ENCODE results near the gene CEP295NL. TPM values are rescaled to one million over a fixed set of nuclear protein-coding genes. Genes with fewer than 3 reads are reported as not detected.
"Not testable (repeated sequence)": the region's sequence is repeated elsewhere in the genome, so short reads cannot be mapped to it uniquely, and the experiment has no call there.

The CEP295NL gene
- total RNA-seq, 1 donor from 2014 or later: 1.5 TPM

DNA sequence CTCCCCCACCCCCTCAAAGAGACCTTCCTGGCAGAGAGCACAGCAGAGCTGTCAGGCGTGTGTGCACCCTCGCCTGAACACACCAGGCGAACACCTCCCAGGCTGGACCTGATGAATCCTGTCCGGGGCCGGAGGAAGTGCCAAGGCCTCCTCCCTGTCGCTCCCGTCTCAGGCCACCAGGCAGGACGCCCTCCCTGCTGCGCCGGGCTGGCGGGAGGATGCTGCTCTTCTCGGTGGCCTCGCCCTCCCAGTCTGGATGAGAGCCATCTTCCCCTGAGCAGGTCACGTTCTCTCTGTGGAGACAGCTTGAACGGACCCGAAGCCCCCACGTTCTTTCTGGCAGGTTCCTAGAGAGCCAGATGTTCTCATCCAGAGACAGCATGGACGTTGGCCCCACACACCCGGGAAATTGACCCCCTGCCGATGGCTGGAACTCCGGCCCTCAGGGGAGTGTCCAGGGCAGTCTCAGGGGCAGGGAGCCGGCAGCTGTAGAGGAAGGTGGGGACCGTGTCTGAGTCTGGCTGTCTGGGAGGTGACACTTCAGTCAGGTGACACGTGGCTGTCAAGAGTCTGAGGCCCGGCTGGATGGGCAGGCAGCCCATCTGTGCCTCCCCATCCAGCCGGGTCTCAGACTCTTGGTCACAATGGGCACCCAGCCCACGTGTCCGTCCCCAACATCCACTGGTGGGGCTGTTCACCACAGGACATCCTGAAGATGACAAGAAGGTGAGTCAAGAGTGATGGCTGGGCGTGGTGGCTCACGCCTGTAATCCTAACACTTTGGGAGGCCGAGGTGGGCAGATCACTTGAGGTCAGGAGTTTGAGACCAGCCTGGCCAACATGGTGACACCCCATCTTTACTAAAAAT lies 27.1 kb upstream of the CEP295NL start:
- DNase-seq (ENCODE audit: low read depth): no peak

DNA sequence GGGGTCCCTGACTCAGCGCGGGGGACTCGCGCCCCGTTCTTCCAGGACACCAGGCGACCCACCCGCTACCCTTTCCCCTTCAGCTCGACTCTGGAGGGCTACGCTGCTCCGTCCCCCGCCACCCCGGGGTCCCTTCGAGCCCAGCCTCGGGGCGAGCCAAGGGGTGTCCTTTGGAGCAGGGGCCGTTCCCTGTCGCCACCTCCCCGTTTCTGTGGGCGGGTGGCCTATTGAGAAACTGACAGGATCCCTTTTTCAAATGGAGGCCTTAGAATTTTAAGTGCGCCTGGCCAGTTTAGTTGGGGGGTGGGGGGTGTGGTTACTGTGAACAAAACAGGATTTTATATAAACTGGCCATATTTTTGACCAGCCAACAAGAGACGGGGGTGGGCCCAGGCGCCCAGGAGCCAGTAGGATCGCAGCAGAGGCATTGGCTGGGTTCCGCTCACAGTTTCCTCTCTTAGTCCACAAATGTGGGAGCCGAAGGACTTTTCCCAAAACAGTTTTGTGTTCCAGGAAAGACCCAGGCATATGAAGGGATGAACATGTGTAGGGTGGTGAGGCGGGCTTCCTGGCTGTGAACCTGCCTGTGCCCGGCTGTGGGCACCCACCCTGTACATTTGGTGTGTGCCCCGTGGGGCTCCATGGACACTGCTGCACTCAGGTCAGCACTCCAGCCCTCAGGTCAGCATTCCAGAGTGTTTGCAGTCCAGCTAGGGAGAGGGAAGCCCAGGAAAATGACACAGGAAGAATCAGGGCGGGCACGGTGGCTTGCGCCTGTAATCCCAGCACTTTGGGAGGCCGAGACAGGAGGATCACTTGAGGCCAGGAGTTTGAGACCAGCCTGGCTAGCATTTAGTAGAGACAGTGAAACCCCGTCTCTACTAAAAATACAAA lies 22.9 kb upstream of the CEP295NL start:
- no peak for DNase-seq (ENCODE audit: low read depth)

DNA sequence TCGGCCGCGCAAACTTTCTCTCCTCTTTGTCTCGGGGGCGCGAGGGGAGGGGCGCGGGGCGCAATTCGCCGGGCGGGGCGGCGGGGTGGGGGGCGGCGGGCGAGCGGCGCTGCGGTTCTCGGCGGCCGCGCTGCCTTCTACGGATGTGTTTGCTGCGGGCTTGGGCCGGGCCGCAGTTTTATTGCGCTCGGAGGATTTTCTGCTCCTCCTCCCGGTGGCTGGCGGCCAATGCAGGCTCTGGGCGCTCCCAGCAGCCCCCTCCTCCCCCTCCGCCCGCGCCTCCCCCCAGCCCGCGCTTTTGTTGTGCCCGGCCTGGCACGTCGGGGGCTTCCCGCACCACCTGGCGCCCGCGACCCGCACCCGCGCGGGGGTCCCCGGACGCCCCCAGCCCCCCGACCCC lies 22.2 kb upstream of the CEP295NL start, which contains the start of gene TIMP2:
Gene TIMP2, minus strand, starts transcription at position 154 of the 400 bp plus-strand sequence. CDS start 299 bp downstream, outside the sequence.
- DNase-seq (ENCODE audit: low read depth): peak; percentile 30

DNA sequence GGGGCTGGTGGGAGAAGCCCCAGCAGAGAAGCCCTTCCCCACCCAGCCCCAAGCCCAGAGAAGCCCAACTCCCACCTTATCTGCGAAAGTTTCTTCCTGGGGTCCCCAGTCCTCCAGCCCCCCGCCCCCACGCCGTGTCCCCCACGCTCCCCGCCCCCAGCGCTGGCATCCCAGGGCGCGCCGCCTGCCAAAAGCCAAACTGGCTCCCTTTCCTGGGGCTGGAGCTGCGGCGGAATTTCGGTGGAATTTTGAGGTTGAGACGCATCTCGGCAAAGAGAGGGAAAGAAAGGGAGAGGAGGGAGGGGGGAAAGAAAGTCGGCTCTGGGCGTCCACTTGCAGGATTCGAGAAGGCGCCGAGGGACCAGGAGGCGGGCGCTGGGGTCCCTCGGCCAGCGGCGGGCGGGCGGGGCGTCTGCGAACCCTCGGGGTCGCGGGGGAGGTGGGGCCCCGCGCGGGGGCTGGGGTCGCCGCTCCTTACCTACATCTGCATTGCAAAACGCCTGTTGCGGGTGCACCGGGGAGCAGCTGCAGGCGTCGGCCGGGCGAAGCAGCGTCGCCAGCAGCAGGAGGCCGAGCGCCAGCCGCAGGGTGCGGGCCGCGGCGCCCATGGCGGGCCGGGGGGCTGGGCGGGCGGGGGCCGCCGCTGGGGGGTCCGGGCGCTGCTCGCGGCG lies 21.6 kb upstream of the CEP295NL start:
- DNase-seq (ENCODE audit: low read depth): no peak

DNA sequence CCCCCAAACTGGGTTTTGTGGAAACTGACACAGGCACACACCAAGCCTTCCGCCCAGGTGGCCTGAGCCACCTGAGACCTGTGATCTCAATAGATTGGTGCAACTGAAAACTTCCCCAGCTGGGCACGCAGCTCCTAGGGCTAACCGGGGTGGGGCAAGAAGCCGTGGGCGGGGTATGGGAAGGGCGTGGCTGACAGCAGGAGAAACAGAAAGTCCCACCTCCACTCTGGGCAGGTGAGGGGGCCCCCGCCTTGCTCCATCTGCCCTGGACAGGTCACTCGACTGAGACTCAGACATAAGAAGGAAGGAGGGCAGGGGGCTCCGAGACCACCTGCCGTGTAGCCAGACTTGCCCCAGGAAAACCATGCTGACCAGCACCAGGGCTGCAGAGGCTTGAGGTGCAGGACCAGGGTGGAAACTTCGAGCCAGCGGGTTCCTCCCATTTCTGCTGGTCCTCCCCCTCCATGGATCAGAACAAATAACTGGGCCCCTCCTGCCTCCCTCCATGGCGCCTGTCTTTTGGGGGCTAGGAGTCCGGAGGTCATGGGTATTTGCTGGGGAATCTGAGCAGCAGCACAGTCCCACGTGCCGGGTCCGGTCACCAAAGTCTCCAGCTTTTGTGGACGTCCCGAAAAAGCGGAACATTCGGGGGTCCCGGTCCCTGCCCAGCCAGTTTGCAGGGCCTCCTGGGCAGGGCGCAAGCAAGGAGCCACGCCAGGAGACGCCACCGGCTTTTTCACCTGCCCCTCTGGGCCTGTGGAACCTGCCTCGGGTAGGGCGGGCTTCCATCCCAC lies 20.9 kb upstream of the CEP295NL start:
- DNase-seq (ENCODE audit: low read depth): peak; percentile 46

DNA sequence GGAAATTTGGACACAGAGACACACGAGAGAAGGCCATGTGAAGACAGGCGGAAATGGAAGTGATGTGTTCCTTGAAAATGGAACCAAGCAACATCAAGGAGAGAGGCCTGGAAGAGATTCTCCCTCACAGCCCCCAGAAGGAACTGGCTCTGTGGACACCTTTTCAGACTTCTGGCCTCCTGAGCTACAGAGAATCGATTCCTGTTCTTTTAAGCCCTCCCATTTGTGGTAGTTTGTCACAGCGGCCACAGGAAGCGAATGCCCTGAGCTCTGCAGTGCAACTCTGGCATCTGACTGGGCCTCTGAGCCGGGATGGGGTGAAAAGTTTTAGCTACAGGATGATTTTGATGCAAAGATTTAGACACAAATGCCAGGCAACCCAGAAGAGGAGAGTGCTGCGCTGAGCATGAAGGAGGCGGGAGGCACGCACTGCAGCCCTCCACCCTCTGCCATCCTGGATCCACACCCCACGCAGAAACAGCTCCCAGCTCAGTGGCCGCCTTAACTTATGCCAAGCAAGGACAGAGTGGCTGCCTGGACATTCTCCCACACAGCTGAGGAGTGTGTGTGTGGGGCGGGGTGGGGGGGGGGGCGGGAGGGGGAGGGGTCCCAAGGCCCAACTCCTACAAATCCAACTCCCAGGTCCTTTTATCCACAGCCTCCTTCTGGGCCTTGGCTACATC lies 20.0 kb upstream of the CEP295NL start:
- DNase-seq (ENCODE audit: low read depth): no peak

DNA sequence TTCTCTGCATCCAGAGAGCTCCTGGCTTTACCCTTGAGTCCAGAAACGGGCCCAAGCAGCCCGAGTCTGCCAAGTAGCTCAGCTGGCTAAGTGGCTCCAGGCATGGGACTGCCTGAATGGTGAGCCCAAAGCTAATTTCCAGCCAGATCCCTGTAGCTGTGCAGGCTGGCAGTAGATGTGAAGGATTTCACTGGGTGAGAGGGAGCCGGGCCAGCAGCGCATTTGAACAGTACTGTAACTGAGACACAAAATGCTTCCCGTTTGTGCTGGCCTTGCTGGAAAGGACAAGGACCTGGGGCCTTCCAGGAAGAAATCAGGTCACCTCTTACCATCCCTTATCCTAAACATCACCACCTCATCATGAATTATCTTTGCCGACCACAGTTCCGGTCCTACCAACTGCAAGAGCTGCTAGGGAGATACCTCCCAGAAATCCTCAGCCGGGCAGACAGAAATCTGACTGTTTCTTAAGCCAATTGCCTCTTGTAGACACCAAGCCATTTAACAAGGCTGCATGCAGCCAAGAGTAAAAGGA lies 18.5 kb upstream of the CEP295NL start:
- no peak for DNase-seq (ENCODE audit: low read depth)

DNA sequence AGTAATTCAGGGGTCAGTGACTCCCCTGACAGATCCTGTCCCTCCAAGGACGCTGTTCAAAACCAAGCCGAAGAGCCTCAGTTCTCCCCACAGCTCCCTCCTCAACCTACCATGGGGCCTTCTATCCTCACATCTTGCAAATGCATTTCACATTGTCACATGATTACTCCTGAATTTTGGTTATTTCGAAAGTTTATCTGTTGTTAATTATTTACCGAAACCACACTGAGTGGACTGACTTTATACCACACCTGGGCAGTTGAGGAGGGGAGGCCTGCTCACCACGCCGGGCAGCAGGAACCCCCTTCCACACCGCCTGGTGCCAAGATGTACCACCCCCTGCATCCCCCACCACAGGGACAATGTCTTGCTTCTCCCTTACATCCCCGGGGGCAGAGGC lies 17.5 kb upstream of the CEP295NL start:
- DNase-seq (ENCODE audit: low read depth): peak; percentile 79

DNA sequence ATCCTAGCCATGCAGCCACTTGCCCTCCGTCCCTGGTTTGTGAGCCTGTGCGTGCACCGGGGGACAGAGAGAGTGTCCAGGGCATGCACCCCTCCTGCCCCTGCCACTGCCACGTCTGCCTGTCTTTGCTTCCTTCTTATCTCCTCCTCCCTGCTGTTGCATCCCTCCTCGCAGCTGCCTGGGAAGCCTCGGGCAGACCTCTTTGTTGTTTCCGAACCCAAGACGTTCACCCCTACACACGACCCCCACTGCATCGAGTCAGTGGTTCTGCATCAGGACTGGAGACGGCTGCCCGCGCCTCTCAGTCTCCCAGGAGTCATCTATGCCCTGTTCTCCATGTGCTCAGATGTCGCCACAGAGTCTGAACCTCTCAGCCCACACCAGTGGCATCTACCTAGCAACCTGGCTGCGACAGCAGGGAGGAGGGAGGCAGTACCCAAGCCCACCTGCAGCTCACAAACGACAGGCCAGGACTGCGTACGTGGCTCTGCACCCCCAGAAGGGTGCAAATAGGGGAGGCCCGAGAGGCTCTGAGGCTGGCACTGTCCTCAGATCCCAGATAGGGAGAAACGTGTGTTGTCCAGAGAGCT lies 17.0 kb upstream of the CEP295NL start:
- DNase-seq (ENCODE audit: low read depth): no peak

DNA sequence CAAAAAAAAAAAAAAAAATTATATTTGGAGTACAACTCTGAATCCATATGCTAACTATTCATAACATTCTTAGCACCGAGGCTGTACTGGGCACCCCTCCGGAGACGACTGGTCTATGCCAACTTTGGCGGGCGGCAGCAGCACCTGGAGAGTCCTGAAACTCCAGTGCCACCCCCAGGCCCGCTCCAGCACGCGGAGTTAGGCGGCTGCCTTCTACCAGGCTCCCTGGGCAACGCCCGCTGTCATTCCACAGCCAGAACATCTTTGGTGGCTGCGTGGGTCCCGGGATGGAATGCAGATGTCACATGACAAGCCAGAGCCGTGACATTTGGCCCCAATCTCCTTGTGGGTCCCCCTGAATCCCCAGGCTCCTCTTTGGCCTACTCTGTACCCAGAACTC lies 16.0 kb upstream of the CEP295NL start:
- no peak for DNase-seq (ENCODE audit: low read depth)

DNA sequence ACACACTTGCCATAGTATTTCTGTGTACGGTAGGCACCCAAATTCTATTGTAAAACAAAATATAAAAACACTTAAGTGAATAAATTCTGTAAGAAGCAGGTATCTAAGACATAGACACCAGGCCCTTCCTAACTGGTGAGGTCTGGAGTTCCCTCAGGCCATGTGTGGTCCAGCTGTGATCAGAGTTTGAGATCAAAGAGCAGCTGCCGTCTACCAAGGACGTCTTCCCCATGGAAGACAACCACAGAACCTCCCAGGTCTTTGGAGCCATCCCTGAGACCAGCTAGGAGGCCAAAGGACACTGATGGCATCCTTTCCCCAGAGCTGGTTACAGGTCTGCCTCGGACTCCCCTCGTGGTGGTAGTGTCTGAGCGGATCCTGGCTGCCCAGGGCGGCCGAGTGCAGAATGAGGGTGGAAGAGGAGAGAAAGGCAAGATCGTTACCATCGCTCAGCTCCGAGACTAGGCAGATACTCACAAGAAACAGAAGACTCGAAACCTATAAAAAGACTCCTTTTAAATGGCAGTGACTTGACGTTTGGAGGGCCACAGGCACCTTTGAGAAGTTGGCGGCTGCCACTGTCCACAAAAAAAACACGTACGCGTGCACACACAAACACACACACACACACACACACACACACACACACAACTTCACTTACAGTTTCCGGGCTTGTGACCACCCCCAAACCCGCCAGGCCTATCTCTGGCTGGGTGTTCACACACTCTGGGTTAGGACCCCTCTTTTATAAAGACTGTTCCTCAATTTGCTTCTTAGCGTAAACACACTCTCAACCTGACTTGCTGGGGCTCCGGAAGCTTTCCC lies 14.7 kb upstream of the CEP295NL start:
- DNase-seq (ENCODE audit: low read depth): no peak

DNA sequence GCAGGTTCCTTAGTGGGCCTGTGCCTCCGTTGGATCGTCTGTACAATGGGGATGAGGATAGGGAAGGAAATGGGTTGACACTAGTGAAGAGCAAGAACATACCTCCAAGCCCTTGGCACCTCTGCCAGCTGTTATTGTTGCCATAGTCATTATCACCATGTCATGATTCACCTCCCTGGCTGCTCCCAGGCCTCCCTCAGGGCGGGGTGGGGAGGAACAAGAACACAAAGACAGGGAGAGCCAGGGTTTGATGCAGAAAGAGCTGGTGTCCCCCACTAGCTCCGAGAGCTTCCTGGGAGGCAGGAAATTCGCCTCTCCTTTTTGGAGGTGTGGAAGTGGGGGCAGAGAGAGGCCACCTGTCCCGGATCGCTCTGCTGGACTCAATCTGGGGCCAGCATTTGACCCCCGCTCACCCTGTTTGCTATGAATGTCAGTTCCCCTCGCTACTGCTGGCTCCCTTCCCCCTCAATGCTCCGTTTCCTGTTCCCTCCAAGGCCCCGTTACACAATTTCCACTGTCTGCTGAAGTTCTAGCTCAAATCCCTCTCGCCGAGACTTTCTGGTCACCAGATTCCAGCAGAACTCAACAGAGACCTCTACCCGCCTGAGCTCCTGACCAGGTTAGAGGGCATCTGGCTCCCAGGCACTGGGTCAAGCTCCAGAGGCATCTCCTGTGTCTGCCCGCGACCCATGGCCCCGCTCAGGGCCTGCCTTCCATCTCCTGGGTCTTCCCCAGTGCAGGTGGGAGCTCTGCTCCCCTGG lies 13.1 kb upstream of the CEP295NL start:
- peak; percentile 64 for DNase-seq (ENCODE audit: low read depth)

DNA sequence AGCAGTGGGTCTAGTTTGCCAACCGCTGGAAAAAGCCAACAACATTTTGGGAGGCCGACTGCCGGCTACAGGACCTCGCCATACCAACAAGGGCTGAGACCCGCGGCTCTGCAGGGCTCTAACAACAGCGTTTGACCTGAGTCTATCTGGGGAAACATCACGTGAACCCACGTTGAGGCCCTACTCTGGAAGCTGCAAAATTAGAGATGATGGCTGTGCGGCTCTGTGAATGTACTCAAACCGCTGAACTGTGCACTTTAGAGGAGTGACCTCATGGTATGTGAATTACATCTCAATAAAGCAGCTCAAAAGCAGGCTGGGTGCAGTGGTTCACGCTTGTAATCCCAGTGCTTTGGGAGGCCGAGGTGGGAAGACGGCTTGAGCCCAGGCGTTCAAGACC lies 10.1 kb upstream of the CEP295NL start:
- no peak for DNase-seq (ENCODE audit: low read depth)

DNA sequence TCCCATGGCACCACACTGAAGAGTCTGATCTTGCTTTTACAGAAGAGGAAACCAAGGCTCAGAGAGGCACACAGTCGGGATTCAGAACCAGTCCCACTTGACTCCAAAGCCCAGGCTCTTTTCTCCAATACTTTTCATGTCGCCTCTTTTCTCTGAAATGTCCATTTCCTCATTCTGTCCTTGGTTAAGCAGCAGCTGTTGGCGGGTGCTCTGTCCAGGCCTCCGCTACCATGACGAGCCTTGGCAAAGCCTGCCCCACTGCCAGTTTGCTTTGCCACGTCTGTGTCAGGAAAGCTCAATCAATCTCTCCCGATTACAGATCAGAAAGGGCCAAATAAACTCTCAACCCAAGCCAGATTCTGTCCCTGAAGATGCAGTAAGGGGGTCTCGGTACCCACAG lies 9.1 kb upstream of the CEP295NL start:
- DNase-seq (ENCODE audit: low read depth): no peak

DNA sequence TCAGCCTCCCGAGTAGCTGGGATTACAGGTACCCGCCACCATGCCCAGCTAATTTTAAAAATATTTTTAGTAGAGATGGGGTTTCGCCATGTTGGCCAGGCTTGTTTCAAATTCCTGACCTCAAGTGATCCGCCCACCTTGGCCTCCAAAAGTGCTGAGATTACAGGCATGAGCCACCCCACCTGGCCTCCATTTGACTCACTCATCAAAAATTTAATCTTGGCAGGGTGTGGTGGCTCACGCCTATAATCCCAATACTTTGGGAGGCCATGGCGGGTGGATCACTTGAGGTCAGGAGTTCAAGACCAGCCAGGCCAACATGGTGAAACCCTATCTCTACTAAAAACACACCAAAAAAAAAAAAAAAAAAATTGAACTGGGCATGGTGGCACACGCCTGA lies 8.5 kb upstream of the CEP295NL start:
- not testable (repeated sequence) for DNase-seq (ENCODE audit: low read depth)

DNA sequence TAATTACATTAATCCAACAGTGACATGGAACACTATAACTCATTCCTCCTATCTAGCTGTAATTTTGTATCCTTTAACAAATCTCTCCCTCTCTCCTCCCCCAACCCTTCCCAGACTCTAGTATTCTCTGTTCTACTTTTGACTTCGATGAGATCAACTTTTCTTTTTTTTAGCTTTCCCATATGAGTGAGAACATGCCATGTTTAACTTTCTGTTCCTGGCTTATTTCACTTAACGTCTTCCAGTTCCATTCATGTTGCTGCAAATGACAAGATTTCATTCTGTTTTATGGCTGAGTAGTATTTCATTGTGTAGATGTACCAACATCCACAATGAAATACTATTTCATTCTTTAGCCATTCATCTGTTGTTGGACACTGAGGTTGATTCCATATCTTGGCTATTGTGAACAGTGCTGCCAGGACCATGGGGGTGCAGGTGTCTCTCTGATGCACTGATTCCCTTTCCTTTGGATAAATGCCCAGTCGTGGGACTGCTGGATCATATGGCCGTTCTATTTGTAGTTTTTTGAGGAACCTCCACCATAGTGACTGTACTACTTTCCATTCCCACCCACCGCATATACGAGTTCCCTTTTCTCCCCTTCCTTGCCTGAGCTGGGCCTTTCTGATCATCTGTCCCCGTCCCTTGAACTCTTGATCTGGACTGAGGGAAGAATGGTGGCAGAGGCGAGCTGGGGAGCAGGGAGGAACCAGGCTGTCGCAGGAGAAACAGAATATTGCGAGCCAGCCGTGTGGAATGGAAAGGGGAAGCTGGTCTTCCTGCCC lies 7.7 kb upstream of the CEP295NL start:
- no peak for DNase-seq (ENCODE audit: low read depth)

DNA sequence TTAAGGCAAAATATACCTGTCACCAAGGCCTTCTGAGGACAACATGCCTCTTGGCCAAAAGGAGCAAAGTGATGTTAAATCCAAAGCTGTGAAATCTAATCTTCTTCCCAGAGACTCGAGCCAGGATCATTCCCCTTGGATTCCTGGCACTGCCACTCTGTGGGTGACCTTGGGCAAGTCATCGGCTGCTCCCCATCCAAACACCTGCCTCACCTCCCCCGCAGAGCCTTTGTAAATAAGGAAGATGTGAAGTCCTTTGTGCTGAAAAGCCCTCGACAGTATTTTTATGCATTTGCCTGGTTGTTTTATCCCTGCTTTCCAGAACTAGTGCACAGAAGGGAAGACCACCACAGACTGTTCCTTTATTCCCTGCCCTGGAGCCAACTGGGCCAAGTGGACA lies 5.4 kb upstream of the CEP295NL start:
- no peak for DNase-seq (ENCODE audit: low read depth)

DNA sequence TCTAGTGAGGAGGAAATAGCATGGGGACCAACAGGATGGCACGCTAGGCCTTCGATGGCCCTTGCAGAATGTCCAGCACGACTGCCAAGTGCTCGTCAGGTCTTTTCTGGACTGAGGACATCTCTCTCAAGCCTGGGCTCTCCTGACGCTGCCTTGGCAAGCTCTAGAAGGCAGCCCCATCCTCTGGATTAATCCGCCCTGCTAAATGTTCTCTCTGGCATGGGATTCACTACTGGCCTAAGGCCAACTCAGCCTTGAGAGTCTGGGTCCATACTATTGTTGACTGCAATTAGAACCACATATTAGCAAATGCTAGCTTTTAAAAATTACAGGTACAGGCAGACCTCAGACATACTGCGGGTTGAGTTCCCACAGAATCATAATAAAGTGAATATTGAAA lies 2.5 kb upstream of the CEP295NL start:
- no peak for DNase-seq (ENCODE audit: low read depth)
